Measurements from ENCODE around the gene NEAT1. TPM values are rescaled to one million over a fixed set of nuclear protein-coding genes. Genes with fewer than 3 reads are reported as not detected.

Gene NEAT1
- total RNA-seq, 1 experiment from 2014 or later: 564 TPM

DNA sequence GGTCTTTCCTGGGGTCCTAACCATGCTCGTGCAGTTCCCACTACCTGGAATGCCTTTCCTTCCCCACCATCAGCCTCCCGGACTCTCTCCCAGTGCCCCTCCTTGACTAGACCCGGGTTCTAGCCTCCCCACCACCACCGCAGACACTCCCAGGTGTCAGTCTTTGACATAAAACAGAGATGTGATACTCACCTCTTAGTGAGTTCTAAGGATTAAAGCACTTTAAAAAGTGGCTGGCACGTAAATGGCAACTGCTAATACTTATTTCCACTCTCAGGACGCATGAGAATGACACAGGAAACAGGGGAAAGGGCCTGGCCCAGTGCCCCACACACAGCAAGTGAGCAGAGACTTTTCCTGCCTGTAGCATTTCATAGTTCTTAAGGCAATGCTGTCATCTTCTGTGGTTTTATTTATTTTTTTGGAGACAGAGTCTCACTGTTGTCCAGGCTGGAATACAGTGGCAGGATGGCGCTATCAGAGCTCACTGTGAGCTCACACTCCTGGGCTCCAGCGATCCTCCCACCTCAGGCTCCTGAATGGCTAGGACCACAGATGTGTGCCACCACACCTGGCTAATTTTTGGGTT lies 38.2 kb upstream of the NEAT1 start:
- Histone ChIP-seq H3K9me3 (ENCODE audit: control insufficient read depth in 1 of 2, insufficient read depth in 1 of 2, low read depth in 1 of 2, low read length in 2 of 2) (no peaks in the 10 kb centered on the region), H3K4me2 (ENCODE audit: low read length) (peak overlapping the region; percentile 85; the same call in 1 of the 2 replicates), H3K27me3 (ENCODE audit: insufficient read depth, low read length) (no peaks in the 10 kb centered on the region), H3K27ac (ENCODE audit: low read depth, low read length) (peak overlapping the region; percentile 99), H3K36me3 (ENCODE audit: control insufficient read depth in 1 of 2, insufficient read depth in 2 of 2, low read length in 2 of 2) (peaks cover 0 to 8% of the 10 kb centered on the region in 2 experiments; a peak in 3 of 4 replicates), H3K9ac (ENCODE audit: low read length) (0 out of 2 replicates have a peak overlapping the region, but pooled peaks have one; percentile 3), H3K4me1 (ENCODE audit: control insufficient read depth in 1 of 2, insufficient read depth in 2 of 2, low read length in 2 of 2) (peaks cover 55 to 72% of the 10 kb centered on the region in 2 experiments), H2AFZ (ENCODE audit: low read depth, low read length, poor library complexity, severe bottlenecking) (no peak overlapping the region), H3K79me2 (ENCODE audit: insufficient read depth, low read length) (peaks cover 13% of the 10 kb centered on the region; the same call in 1 of the 2 replicates), H4K20me1 (ENCODE audit: insufficient read depth) (no peaks in the 10 kb centered on the region), H3K9me2 (ENCODE audit: insufficient read depth) (no peaks in the 10 kb centered on the region), H3K4me3 (replicated peaks in 1 of 2; ENCODE audit: low read depth in 1 of 2, low read length in 2 of 2) (no peak overlapping the region)
- intact Hi-C loops (cut with micrococcal nuclease): loop anchor here (5.0 kb wide), 2 partner anchors 123 to 188 kb away; partner anchors contain the start of genes FAM89B and ZNRD2
- ChIA-PET CTCF (interaction anchor here (1.9 kb wide), 1 partner anchor 32 kb away, joined by 5 read pairs; no protein-coding TSS in a partner anchor), POLR2A (interaction anchor here (1.1 to 2.9 kb wide), 4 partner anchors 35 to 122 kb away, joined by 3 to 12 read pairs (median 8); partner anchors contain the start of gene NEAT1), RAD21 (ENCODE audit: low non-redundant PET in 1 of 2, low total read pairs in 2 of 2, uncharacterized antibody in 2 of 2, unreplicated experiment in 2 of 2) (no interaction called here)
- ATAC-seq (no peak), DNase-seq (ENCODE audit: low read depth, low spot score) (no peak)
- no TSS peak for BruUV-seq (replicated peaks)
- no peak for TF ChIP-seq EZH2 (IDR thresholded peaks at IDR 0.05)
- no peak for TF ChIP-seq YY1 (IDR thresholded peaks at IDR 0.05; ENCODE audit: extremely low read depth, insufficient replicate concordance, low read depth, low read length)

DNA sequence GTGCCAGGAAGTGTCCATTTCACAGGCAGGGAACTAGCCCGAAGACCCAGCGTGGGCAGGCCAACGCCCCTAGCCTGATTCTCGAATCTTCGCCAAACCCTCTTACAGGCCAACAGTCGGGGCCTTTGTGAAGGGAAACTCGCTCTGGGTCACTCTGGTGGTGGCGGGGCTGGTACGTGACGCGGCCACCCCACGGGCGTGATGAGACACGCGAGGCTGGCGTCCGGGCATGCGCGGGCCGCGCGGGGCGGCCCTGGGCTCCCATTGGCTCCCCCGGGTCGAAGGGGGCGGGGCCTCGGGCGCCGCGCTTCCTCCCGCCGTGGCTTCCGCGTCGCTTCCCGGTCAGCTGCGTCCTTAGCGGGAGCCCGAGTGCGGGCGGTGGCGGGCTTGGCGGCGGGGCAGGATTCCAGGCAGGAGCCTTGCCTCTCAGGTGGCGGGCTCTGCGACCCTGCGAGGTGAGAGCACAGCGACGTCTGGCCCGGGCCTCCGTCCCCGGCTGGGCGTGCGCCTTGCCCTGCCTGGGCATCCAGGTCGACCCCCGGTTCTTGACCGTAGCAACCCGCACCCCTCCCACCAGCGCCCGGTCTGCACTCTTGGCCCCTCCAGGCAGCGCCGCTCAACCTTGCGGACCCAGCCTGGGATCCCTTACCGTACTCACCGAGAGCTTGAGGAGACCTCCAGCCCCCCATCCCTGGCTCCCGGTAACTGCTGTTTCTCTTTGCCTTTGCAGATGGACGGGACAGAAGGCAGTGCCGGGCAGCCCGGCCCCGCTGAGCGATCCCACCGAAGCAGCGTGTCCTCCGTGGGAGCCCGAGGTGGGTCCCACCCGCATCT lies 36.1 kb upstream of the NEAT1 start, which contains the start of gene FRMD8:
Gene FRMD8 (plus strand): TSS at position 331 of the 834 bp plus-strand sequence. CDS start 400 bp downstream, at position 731.
- no peaks in the 10 kb centered on the region for H3K27me3 ChIP-seq (ENCODE audit: insufficient read depth, low read length)
- ChIA-PET RAD21 (ENCODE audit: low non-redundant PET in 1 of 2, low total read pairs in 2 of 2, uncharacterized antibody in 2 of 2, unreplicated experiment in 2 of 2) (no interaction called here), POLR2A (interaction anchor here (0.8 to 1.0 kb wide), 3 partner anchors 15 to 107 kb away, joined by 3 read pairs; no protein-coding TSS in a partner anchor), CTCF (no interaction called here)
- intact Hi-C loops (cut with micrococcal nuclease): no loop called here
- ATAC-seq: peak; percentile 53
- H4K20me1 ChIP-seq (ENCODE audit: insufficient read depth): no peaks in the 10 kb centered on the region
- no peaks in the 10 kb centered on the region for H3K9me3 ChIP-seq (ENCODE audit: control insufficient read depth in 1 of 2, insufficient read depth in 1 of 2, low read depth in 1 of 2, low read length in 2 of 2)
- H3K4me2 ChIP-seq (ENCODE audit: low read length): peak within 1 kb of the TSS; percentile 99
- no peaks in the 10 kb centered on the region for H3K9me2 ChIP-seq (ENCODE audit: insufficient read depth)
- peak within 1 kb of the TSS; percentile 88 for H3K9ac ChIP-seq (ENCODE audit: low read length)
- DNase-seq (ENCODE audit: low read depth, low spot score): peak; percentile 24
- H2AFZ ChIP-seq (ENCODE audit: low read depth, low read length, poor library complexity, severe bottlenecking): no peak within 1 kb of the TSS
- peaks cover 0 to 11% of the 10 kb centered on the region in 2 experiments; a peak in 3 of 4 replicates for H3K36me3 ChIP-seq (ENCODE audit: control insufficient read depth in 1 of 2, insufficient read depth in 2 of 2, low read length in 2 of 2)
- TF ChIP-seq JUND (IDR thresholded peaks at IDR 0.05) (no peak), POLR2AphosphoS5 (IDR thresholded peaks at IDR 0.05; ENCODE audit: low read depth, low read length) (peak; percentile 89)
- H3K4me3 ChIP-seq (replicated peaks in 1 of 2; ENCODE audit: low read depth in 1 of 2, low read length in 2 of 2): peak within 1 kb of the TSS; percentile 92 to 93
- TSS peak; percentile 72 for BruUV-seq (replicated peaks)
- H3K79me2 ChIP-seq (ENCODE audit: insufficient read depth, low read length): peaks cover 21% of the 10 kb centered on the region; the same call in 1 of the 2 replicates
- peaks cover 36 to 71% of the 10 kb centered on the region in 2 experiments for H3K4me1 ChIP-seq (ENCODE audit: control insufficient read depth in 1 of 2, insufficient read depth in 2 of 2, low read length in 2 of 2)
- H3K27ac ChIP-seq (ENCODE audit: low read depth, low read length): peak within 1 kb of the TSS; percentile 76
